GM19351 (cell line): ENCODE data around the gene HACD4.
"Not testable (repeated sequence)": the region's sequence is repeated elsewhere in the genome, so short reads cannot be mapped to it uniquely, and the experiment has no call there.

ENCODE experiments used
- ATAC-seq: cut with Tn5 transposase; IDR thresholded peaks from one replicate; pipeline ENCODE4 v1.9.1; 2021; ENCODE audit warnings: mild to moderate bottlenecking, moderate library complexity; ENCODE audit not compliant: unreplicated experiment

Gene HACD4

GRCh38 chr9:21016701-21017491 is 14.5 kb downstream of the HACD4 start:
- ATAC-seq, result no peak

GRCh38 chr9:21015995-21016394 is 15.4 kb downstream of the HACD4 start:
- ATAC-seq, result peak; percentile 67

- no peak for ATAC-seq
Observed at GRCh38 chr9:21015129-21015815, 16.2 kb downstream of the HACD4 start.

- no peak for ATAC-seq
Observed at GRCh38 chr9:21002040-21002439, 29.4 kb downstream of the HACD4 start.

GRCh38 chr9:21001581-21001980 is 29.9 kb downstream of the HACD4 start:
- no peak for ATAC-seq

- peak; percentile 86 for ATAC-seq
Observed at GRCh38 chr9:20997503-20998076, 33.9 kb downstream of the HACD4 start.

GRCh38 chr9:20996809-20997208 is 34.6 kb downstream of the HACD4 start:
- no peak for ATAC-seq

- no peak for ATAC-seq
Observed at GRCh38 chr9:20995616-20996015, 35.8 kb downstream of the HACD4 start.

GRCh38 chr9:20994486-20994885 is 37.0 kb downstream of the HACD4 start:
- no peak for ATAC-seq

- ATAC-seq, result no peak
Observed at GRCh38 chr9:20990867-20991266, 40.6 kb downstream of the HACD4 start.

GRCh38 chr9:20989923-20990341 is 41.5 kb downstream of the HACD4 start:
- no peak for ATAC-seq

- no peak for ATAC-seq
Observed at GRCh38 chr9:20988671-20989315, 42.6 kb downstream of the HACD4 start.

GRCh38 chr9:20988061-20988460 is 43.4 kb downstream of the HACD4 start:
- no peak for ATAC-seq

- ATAC-seq, result no peak
Observed at GRCh38 chr9:20987521-20987920, 43.9 kb downstream of the HACD4 start.

GRCh38 chr9:20985851-20986600 is 45.4 kb downstream of the HACD4 start:
- ATAC-seq, result no peak

GRCh38 chr9:20984506-20984905 is 46.9 kb downstream of the HACD4 start:
- no peak for ATAC-seq

GRCh38 chr9:20981486-20981885 is 50.0 kb downstream of the HACD4 start:
- peak; percentile 9 for ATAC-seq

- ATAC-seq, result peak; percentile 83
Observed at GRCh38 chr9:20980832-20981455, 50.5 kb downstream of the HACD4 start.

- ATAC-seq, result no peak
Observed at GRCh38 chr9:20978249-20978648, 53.2 kb downstream of the HACD4 start.

GRCh38 chr9:20974191-20974938 is 57.1 kb downstream of the HACD4 start:
- ATAC-seq, result not testable (repeated sequence)
